ENCODE data around the gene TBCK. TPM values are rescaled to one million over a fixed set of nuclear protein-coding genes. Genes with fewer than 3 reads are reported as not detected.

The TBCK gene
- polyA plus RNA-seq, 4 donors, result 41.4 to 68.6 (median 60.7) TPM

- no peak for DNase-seq (ENCODE audit: low read depth in 4 of 4, low spot score in 3 of 4)
These were observed 24.3 kb downstream of the TBCK start for GRCh38 chr4:106291678-106292077.

- no peak for DNase-seq (ENCODE audit: low read depth in 4 of 4, low spot score in 3 of 4)
These were observed 26.3 kb downstream of the TBCK start for GRCh38 chr4:106289737-106290136.

GRCh38 chr4:106287353-106287969, 28.5 kb downstream of the TBCK start:
- DNase-seq (ENCODE audit: low read depth in 4 of 4, low spot score in 3 of 4), result no peak

GRCh38 chr4:106286611-106287010, 29.4 kb downstream of the TBCK start:
- DNase-seq (ENCODE audit: low read depth in 4 of 4, low spot score in 3 of 4), result no peak

GRCh38 chr4:106284227-106284626, 31.8 kb downstream of the TBCK start:
- no peak for DNase-seq (ENCODE audit: low read depth in 4 of 4, low spot score in 3 of 4)

- no peak for DNase-seq (ENCODE audit: low read depth in 4 of 4, low spot score in 3 of 4)
These were observed 38.8 kb downstream of the TBCK start for GRCh38 chr4:106277140-106277675.

GRCh38 chr4:106273831-106274230, 42.2 kb downstream of the TBCK start:
- no peak for DNase-seq (ENCODE audit: low read depth in 4 of 4, low spot score in 3 of 4)

- DNase-seq (ENCODE audit: low read depth in 4 of 4, low spot score in 3 of 4), result no peak
These were observed 45.3 kb downstream of the TBCK start for GRCh38 chr4:106270736-106271135.

- DNase-seq (ENCODE audit: low read depth in 4 of 4, low spot score in 3 of 4), result no peak
These were observed 46.3 kb downstream of the TBCK start for GRCh38 chr4:106269711-106270110.

- DNase-seq (ENCODE audit: low read depth in 4 of 4, low spot score in 3 of 4), result no peak
These were observed 47.2 kb downstream of the TBCK start for GRCh38 chr4:106268786-106269185.

- no peak for DNase-seq (ENCODE audit: low read depth in 4 of 4, low spot score in 3 of 4)
These were observed 49.8 kb downstream of the TBCK start for GRCh38 chr4:106266201-106266600.

- DNase-seq (ENCODE audit: low read depth in 4 of 4, low spot score in 3 of 4), result no peak
These were observed 51.7 kb downstream of the TBCK start for GRCh38 chr4:106264331-106264728.

GRCh38 chr4:106263594-106264330, 52.2 kb downstream of the TBCK start:
- no peak for DNase-seq (ENCODE audit: low read depth in 4 of 4, low spot score in 3 of 4)

- DNase-seq (ENCODE audit: low read depth in 4 of 4, low spot score in 3 of 4), result no peak
These were observed 54.0 kb downstream of the TBCK start for GRCh38 chr4:106261980-106262379.

GRCh38 chr4:106258145-106259045, 57.6 kb downstream of the TBCK start:
- DNase-seq (ENCODE audit: low read depth in 4 of 4, low spot score in 3 of 4), result no peak

GRCh38 chr4:106256190-106256589, 59.8 kb downstream of the TBCK start:
- DNase-seq (ENCODE audit: low read depth in 4 of 4, low spot score in 3 of 4), result no peak

GRCh38 chr4:106255195-106255594, 60.8 kb downstream of the TBCK start:
- no peak for DNase-seq (ENCODE audit: low read depth in 4 of 4, low spot score in 3 of 4)

GRCh38 chr4:106253364-106254129, 62.5 kb downstream of the TBCK start:
- DNase-seq (ENCODE audit: low read depth in 4 of 4, low spot score in 3 of 4), result no peak

GRCh38 chr4:106247600-106247999, 68.4 kb downstream of the TBCK start:
- DNase-seq (ENCODE audit: low read depth in 4 of 4, low spot score in 3 of 4), result no peak

- DNase-seq (ENCODE audit: low read depth in 4 of 4, low spot score in 3 of 4), result no peak
These were observed 69.6 kb downstream of the TBCK start for GRCh38 chr4:106246441-106246840.

Data from left renal pelvis (tissue), 4 donors.